Rectal smooth muscle tissue (tissue), 1 donor: ENCODE data around the gene TMEM238.

ENCODE experiments used
- H3K27ac ChIP-seq: one replicate; pipeline ENCODE4 v1.7.0; 2013; ENCODE audit warnings: low read depth, low read length, inconsistent platforms
- H3K27me3 ChIP-seq: one replicate; pipeline ENCODE4 v1.7.0; 2013; ENCODE audit warnings: low read length; ENCODE audit not compliant: control insufficient read depth, insufficient read depth
- H3K36me3 ChIP-seq: one replicate; pipeline ENCODE4 v1.7.0; 2013; ENCODE audit warnings: low read length; ENCODE audit not compliant: control insufficient read depth, insufficient read depth
- H3K4me1 ChIP-seq: one replicate; pipeline ENCODE4 v1.7.0; 2013; ENCODE audit warnings: low read length; ENCODE audit not compliant: control insufficient read depth, insufficient read depth
- H3K4me3 ChIP-seq: one replicate; pipeline ENCODE4 v1.7.0; 2013; ENCODE audit warnings: low read length
- H3K9ac ChIP-seq: one replicate; pipeline ENCODE4 v1.7.0; 2013; ENCODE audit warnings: low read length

The TMEM238 gene

GRCh38 chr19:55369653-55370304 lies 14.3 kb downstream of the TMEM238 start:
- H3K9ac ChIP-seq: no peak overlapping the region
- H3K4me1 ChIP-seq: no peaks in the 10 kb centered on the region
- H3K4me3 ChIP-seq: peak overlapping the region; percentile 48
- H3K27ac ChIP-seq: no peak overlapping the region
- H3K27me3 ChIP-seq: peaks cover 40% of the 10 kb centered on the region
- H3K36me3 ChIP-seq: no peaks in the 10 kb centered on the region

- Histone ChIP-seq H3K27me3 (peaks cover 40% of the 10 kb centered on the region), H3K27ac (no peak overlapping the region)
Observed at GRCh38 chr19:55368701-55369563, 15.2 kb downstream of the TMEM238 start.

GRCh38 chr19:55368106-55368505 lies 16.0 kb downstream of the TMEM238 start:
- Histone ChIP-seq H3K9ac (no peak overlapping the region), H3K36me3 (no peaks in the 10 kb centered on the region), H3K27ac (no peak overlapping the region), H3K27me3 (peaks cover 36% of the 10 kb centered on the region), H3K4me1 (no peaks in the 10 kb centered on the region), H3K4me3 (no peak overlapping the region)

More at GRCh38 chr19:55368701-55369563, 15.2 kb downstream of the TMEM238 start:
- Histone ChIP-seq H3K36me3 (no peaks in the 10 kb centered on the region), H3K4me3 (no peak overlapping the region), H3K9ac (no peak overlapping the region), H3K4me1 (no peaks in the 10 kb centered on the region)

DNA sequence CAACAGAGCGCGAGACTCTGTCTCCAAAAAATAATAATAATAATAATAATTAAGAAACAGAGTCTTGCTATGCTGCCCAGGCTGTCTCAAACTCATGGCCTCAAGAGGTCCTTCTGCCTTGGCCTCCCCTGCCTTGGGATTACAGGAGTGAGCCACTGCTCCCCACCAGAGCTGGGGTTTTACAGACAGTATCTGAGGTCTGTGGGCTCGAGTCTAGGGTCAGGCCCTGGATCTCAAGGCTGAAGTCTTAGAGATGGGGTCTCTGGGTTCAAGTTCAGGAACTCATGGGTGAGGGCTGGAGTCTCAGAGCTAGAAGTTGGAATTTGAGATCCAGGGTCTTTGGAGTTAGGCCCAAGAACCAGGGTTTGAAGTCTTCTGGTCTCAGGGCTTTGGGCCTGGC lies 17.3 kb downstream of the TMEM238 start:
- Histone ChIP-seq H3K27ac (no peak overlapping the region), H3K4me3 (no peak overlapping the region), H3K27me3 (peaks cover 26% of the 10 kb centered on the region), H3K9ac (no peak overlapping the region), H3K36me3 (no peaks in the 10 kb centered on the region), H3K4me1 (no peaks in the 10 kb centered on the region)

DNA sequence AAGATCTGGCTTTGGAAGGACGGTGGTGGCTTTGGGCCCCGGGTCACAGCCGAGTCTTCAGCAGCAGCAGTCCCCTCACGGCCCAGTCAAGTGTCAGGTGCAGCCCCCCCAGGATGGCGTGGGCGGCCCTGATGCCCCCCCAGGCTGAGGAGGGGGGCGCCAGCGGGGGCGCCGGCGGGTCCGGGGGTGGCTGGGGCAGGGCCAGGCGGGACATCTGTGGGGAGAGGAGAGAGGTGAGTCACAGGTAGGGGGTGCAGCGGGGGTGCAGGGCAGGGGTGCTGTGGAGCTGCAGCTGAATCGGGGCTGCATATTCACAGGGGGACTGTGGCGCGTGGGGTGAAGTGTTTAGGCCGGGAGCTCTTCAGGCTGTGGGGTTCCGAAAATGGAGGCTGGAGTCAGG lies 18.1 kb downstream of the TMEM238 start:
- no peak overlapping the region for H3K27ac ChIP-seq
- H3K9ac ChIP-seq: no peak overlapping the region
- no peaks in the 10 kb centered on the region for H3K36me3 ChIP-seq
- H3K4me1 ChIP-seq: no peaks in the 10 kb centered on the region
- no peak overlapping the region for H3K4me3 ChIP-seq
- H3K27me3 ChIP-seq: peaks cover 23% of the 10 kb centered on the region

DNA sequence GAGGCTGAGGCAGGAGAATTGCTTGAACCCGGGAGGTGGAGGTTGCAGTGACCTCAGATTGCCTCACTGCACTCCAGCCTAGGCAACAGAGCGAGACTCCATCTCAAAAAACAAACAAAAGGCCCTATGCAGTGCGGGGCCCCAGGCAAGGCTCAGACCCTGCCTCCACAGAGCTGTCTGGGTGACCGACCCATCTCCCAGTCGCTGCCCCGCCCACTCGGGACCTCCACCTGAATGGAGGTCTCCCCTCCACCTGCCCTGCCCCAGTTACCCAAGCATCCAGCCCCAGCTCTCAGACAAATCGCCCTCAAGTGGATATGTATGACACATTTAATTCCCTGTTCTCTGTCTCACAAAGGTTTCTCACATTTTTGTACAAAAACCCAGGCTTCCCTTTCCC lies 18.8 kb downstream of the TMEM238 start:
- Histone ChIP-seq H3K36me3 (no peaks in the 10 kb centered on the region), H3K27ac (no peak overlapping the region), H3K4me1 (no peaks in the 10 kb centered on the region), H3K4me3 (no peak overlapping the region), H3K9ac (no peak overlapping the region), H3K27me3 (peaks cover 19% of the 10 kb centered on the region)

- no peaks in the 10 kb centered on the region for H3K4me1 ChIP-seq
- no peaks in the 10 kb centered on the region for H3K36me3 ChIP-seq
- H3K9ac ChIP-seq: no peak within 1 kb of the TSS
- H3K27ac ChIP-seq: no peak within 1 kb of the TSS
- peaks cover under 1% of the 10 kb centered on the region for H3K27me3 ChIP-seq
- H3K4me3 ChIP-seq: no peak within 1 kb of the TSS
Observed at GRCh38 chr19:55362990-55363716, 20.9 kb downstream of the TMEM238 start, which contains the start of gene GARIN5B. TSS of gene GARIN5B (minus strand) at chr19:55363260. CDS start at chr19:55363066, 194 bp downstream.

DNA sequence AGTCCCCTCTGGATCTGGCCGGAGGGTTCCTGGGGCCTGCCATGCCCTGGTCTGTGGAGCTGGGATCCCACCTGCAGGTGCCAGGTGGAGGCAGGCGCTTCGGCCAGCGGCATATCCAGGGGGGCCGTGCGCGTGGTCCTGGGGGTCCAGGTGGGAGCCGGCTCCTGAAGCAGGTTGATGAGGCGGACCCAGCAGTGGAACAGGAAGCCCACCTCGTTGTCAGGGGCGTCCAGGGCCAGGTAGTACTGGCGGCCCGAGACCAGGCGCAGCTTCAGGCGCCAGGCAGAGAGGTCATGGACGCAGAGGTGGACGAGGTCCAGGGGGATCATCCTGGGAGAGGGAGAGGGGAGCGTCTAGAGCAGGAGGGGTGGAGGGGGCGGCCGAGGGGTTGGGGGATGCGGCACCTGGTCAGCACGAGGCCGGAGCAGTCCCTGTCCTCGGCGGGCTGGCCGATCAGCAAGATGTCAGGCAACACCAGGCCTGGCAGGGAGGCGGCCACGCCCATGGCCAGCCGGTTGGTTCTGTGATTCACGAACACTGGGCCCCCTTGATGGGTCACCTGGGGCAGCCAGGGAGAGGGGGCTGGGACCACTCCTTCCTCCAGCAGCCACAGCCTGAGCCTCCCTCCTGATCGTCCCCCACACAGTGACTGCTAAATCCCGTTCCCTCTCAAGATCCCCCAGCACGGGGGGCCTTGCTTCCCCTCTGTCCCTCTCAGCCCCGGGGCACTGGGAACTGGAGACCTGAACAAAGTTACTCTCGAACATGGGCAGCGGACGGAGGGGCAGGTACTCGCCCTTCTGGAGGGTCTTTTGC lies 21.7 kb downstream of the TMEM238 start:
- peaks cover 2% of the 10 kb centered on the region for H3K27me3 ChIP-seq
- H3K36me3 ChIP-seq: no peaks in the 10 kb centered on the region
- no peak overlapping the region for H3K9ac ChIP-seq
- no peak overlapping the region for H3K4me3 ChIP-seq
- no peak overlapping the region for H3K27ac ChIP-seq
- H3K4me1 ChIP-seq: no peaks in the 10 kb centered on the region

GRCh38 chr19:55360902-55361301 lies 23.2 kb downstream of the TMEM238 start:
- Histone ChIP-seq H3K36me3 (no peaks in the 10 kb centered on the region), H3K4me3 (no peak overlapping the region), H3K9ac (no peak overlapping the region), H3K4me1 (no peaks in the 10 kb centered on the region), H3K27me3 (peaks cover 3% of the 10 kb centered on the region), H3K27ac (no peak overlapping the region)

GRCh38 chr19:55358943-55359908 lies 24.9 kb downstream of the TMEM238 start:
- H3K36me3 ChIP-seq: no peaks in the 10 kb centered on the region
- no peak overlapping the region for H3K4me3 ChIP-seq
- no peak overlapping the region for H3K27ac ChIP-seq
- H3K9ac ChIP-seq: no peak overlapping the region
- no peaks in the 10 kb centered on the region for H3K4me1 ChIP-seq
- H3K27me3 ChIP-seq: peaks cover 5% of the 10 kb centered on the region

DNA sequence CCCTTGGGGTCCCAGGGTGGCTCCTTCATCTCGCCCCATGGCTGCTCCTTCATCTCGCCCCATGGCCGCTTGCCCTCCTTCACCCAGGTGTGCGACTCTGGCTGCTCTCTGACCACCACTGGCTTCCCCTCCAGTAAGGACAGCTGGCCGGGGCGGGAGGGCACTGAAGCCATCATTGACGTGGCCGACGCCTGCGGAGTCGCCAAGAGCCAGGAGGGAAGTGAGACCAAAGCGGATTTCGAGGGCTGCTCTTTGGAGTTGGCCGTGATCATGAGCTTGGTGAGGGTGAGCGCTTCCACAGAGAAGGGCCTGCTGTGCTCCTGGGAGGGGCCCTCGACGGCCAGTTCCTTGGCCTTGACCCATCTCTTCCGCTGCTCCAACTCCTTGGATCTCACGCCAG lies 25.6 kb downstream of the TMEM238 start:
- Histone ChIP-seq H3K27ac (no peak overlapping the region), H3K36me3 (no peaks in the 10 kb centered on the region), H3K27me3 (peaks cover 5% of the 10 kb centered on the region)

More for the DNA sequence above, 25.6 kb downstream of the TMEM238 start:
- Histone ChIP-seq H3K4me3 (no peak overlapping the region), H3K4me1 (peaks cover under 1% of the 10 kb centered on the region), H3K9ac (no peak overlapping the region)
